ENCODE measurements around the gene SPATA3.
"Not testable (repeated sequence)": the region's sequence is repeated elsewhere in the genome, so short reads cannot be mapped to it uniquely, and the experiment has no call there.

Gene SPATA3

GRCh38 chr2:231002641-231003040 is 6.7 kb downstream of the SPATA3 start:
- H3K9me3 ChIP-seq (ENCODE audit: low read length): no peaks in the 10 kb centered on the region
- no peak overlapping the region for H3K4me2 ChIP-seq (ENCODE audit: low read length)
- H3K9ac ChIP-seq (ENCODE audit: low read length): no peak overlapping the region
- peaks cover 9% of the 10 kb centered on the region; the same call in 1 of the 2 replicates for H3K27me3 ChIP-seq (ENCODE audit: insufficient read depth, low read length)
- TF ChIP-seq EZH2 (IDR thresholded peaks at IDR 0.05; ENCODE audit: borderline replicate concordance, low read length): no peak
- H3K4me3 ChIP-seq (ENCODE audit: low read depth, low read length, poor library complexity, severe bottlenecking): no peak overlapping the region
- H2AFZ ChIP-seq (ENCODE audit: low read length): no peak overlapping the region
- H4K20me1 ChIP-seq (ENCODE audit: insufficient read depth, low read length): no peaks in the 10 kb centered on the region
- no peak overlapping the region for H3K27ac ChIP-seq (ENCODE audit: low read depth, low read length, poor library complexity, severe bottlenecking)
- H3K4me1 ChIP-seq (ENCODE audit: insufficient read depth, low read length, severe bottlenecking): no peaks in the 10 kb centered on the region
- H3K36me3 ChIP-seq (ENCODE audit: insufficient read depth, low read length): no peaks in the 10 kb centered on the region
- H3K9me2 ChIP-seq (ENCODE audit: low read depth, low read length): no peaks in the 10 kb centered on the region
- H3F3A ChIP-seq (ENCODE audit: insufficient read depth, low read length): no peaks in the 10 kb centered on the region
- H3K79me2 ChIP-seq (ENCODE audit: insufficient read depth, low read length): no peaks in the 10 kb centered on the region

- H3K4me1 ChIP-seq (ENCODE audit: insufficient read depth, low read length, severe bottlenecking): no peaks in the 10 kb centered on the region
- TF ChIP-seq CTCF (IDR thresholded peaks at IDR 0.05; ENCODE audit: low read length) (no peak), EZH2 (IDR thresholded peaks at IDR 0.05; ENCODE audit: borderline replicate concordance, low read length) (no peak)
- no peak overlapping the region for H3K4me3 ChIP-seq (ENCODE audit: low read depth, low read length, poor library complexity, severe bottlenecking)
- H3K27ac ChIP-seq (ENCODE audit: low read depth, low read length, poor library complexity, severe bottlenecking): no peak overlapping the region
- H3K27me3 ChIP-seq (ENCODE audit: insufficient read depth, low read length): peaks cover 8% of the 10 kb centered on the region; the same call in 1 of the 2 replicates
- no peak overlapping the region for H3K9ac ChIP-seq (ENCODE audit: low read length)
- no peaks in the 10 kb centered on the region for H3F3A ChIP-seq (ENCODE audit: insufficient read depth, low read length)
- H3K9me2 ChIP-seq (ENCODE audit: low read depth, low read length): no peaks in the 10 kb centered on the region
- H3K9me3 ChIP-seq (ENCODE audit: low read length): no peaks in the 10 kb centered on the region
- no peaks in the 10 kb centered on the region for H3K79me2 ChIP-seq (ENCODE audit: insufficient read depth, low read length)
- H3K36me3 ChIP-seq (ENCODE audit: insufficient read depth, low read length): no peaks in the 10 kb centered on the region
- no peaks in the 10 kb centered on the region for H4K20me1 ChIP-seq (ENCODE audit: insufficient read depth, low read length)
- H2AFZ ChIP-seq (ENCODE audit: low read length): no peak overlapping the region
- H3K4me2 ChIP-seq (ENCODE audit: low read length): no peak overlapping the region
Observed at GRCh38 chr2:231003186-231003585, 7.3 kb downstream of the SPATA3 start.

DNA sequence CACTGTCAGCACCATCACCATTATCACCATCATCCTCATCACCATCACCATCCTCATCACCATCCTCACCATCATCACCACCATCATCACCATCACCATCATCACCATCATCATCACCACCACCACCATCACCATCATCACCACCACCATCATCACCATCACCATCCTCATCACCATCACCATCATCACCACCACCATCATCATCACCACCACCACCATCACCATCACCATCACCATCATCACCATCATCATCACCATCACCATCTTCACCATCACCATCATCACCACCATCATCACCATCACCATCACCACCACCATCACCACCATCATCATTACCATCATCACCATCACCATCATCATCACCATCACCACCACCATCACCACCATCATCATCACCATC is 9.0 kb downstream of the SPATA3 start:
- H3K27me3 ChIP-seq (ENCODE audit: insufficient read depth, low read length); H3K4me3 ChIP-seq (ENCODE audit: low read depth, low read length, poor library complexity, severe bottlenecking); H3K9me3 ChIP-seq (ENCODE audit: low read length); H3K9me2 ChIP-seq (ENCODE audit: low read depth, low read length); H3K36me3 ChIP-seq (ENCODE audit: insufficient read depth, low read length); H3K9ac ChIP-seq (ENCODE audit: low read length); H3F3A ChIP-seq (ENCODE audit: insufficient read depth, low read length); H3K79me2 ChIP-seq (ENCODE audit: insufficient read depth, low read length); H3K4me2 ChIP-seq (ENCODE audit: low read length); H3K27ac ChIP-seq (ENCODE audit: low read depth, low read length, poor library complexity, severe bottlenecking); H4K20me1 ChIP-seq (ENCODE audit: insufficient read depth, low read length); H2AFZ ChIP-seq (ENCODE audit: low read length); H3K4me1 ChIP-seq (ENCODE audit: insufficient read depth, low read length, severe bottlenecking): not testable (repeated sequence)

DNA sequence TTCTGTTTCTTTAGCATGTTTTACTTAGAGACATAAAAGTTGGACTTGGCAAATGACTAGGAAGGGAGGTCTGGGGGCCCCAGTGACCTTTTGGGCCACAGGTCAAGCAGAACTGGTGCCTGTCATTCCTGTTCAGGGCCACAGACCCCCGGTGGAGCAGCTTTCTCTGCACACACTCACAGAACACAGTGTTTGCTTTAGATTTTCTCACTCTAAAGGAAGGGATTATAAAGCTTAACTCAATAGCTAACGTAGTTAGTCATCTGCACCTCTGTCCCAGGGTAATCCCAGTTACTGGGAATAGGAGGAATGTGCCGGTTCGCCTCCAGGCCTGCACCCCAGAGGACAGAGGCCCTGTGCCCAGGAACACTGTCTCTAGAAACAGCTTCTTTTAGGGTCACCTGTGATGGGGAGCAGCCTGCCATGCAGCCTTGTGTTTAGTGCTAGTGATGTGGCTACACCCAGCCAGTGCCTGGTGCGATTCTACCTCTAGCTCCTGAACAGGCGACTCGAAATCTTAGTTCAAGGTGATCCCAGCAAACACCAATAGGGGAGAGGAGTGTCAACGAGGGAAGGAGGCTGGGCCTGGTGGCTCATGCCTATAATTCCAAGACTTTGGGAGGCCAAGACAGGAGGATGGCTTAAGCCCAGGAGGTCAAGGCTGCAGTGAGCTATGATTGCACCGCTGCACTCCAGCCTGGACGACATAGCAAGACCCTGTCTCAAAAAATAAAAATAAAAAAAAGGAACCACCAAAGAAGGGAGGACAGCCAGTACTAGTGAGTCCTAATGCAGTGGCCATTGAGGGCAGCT is 11.6 kb downstream of the SPATA3 start:
- Histone ChIP-seq H4K20me1 (ENCODE audit: insufficient read depth, low read length) (no peaks in the 10 kb centered on the region), H3K9ac (ENCODE audit: low read length) (no peak overlapping the region), H3K4me3 (ENCODE audit: low read depth, low read length, poor library complexity, severe bottlenecking) (no peak overlapping the region), H3K36me3 (ENCODE audit: insufficient read depth, low read length) (no peaks in the 10 kb centered on the region), H3K27ac (ENCODE audit: low read depth, low read length, poor library complexity, severe bottlenecking) (no peak overlapping the region), H3K79me2 (ENCODE audit: insufficient read depth, low read length) (no peaks in the 10 kb centered on the region), H3K27me3 (ENCODE audit: insufficient read depth, low read length) (peaks cover 9% of the 10 kb centered on the region; the same call in 1 of the 2 replicates), H3K9me3 (ENCODE audit: low read length) (no peaks in the 10 kb centered on the region), H2AFZ (ENCODE audit: low read length) (no peak overlapping the region), H3F3A (ENCODE audit: insufficient read depth, low read length) (no peaks in the 10 kb centered on the region), H3K9me2 (ENCODE audit: low read depth, low read length) (no peaks in the 10 kb centered on the region), H3K4me2 (ENCODE audit: low read length) (no peak overlapping the region), H3K4me1 (ENCODE audit: insufficient read depth, low read length, severe bottlenecking) (no peaks in the 10 kb centered on the region)
- no peak for TF ChIP-seq CTCF (IDR thresholded peaks at IDR 0.05; ENCODE audit: low read length)
- no peak for TF ChIP-seq EZH2 (IDR thresholded peaks at IDR 0.05; ENCODE audit: borderline replicate concordance, low read length)

Measured in OCI-LY1 (cell line).